ENCODE measurements around the gene SRRM4. TPM values are rescaled to one million over a fixed set of nuclear protein-coding genes. Genes with fewer than 3 reads are reported as not detected.
"Not testable (repeated sequence)": the region's sequence is repeated elsewhere in the genome, so short reads cannot be mapped to it uniquely, and the experiment has no call there.

SRRM4 gene
- total and polyA plus RNA-seq, 2 donors, result 0.08 to 0.42 TPM

- DNase-seq (ENCODE audit: extremely low spot score), result no peak
- WGBS, result 12% methylated on average over 21 of the region's 21 CpGs
- Histone ChIP-seq H3K4me3 (ENCODE audit: low read depth, low read length) (no peak overlapping the region), H3K36me3 (ENCODE audit: insufficient read depth) (no peaks in the 10 kb centered on the region), H3K27ac (ENCODE audit: low read depth) (no peak overlapping the region), H3K4me1 (ENCODE audit: insufficient read depth) (no peaks in the 10 kb centered on the region)
Measured at GRCh38 chr12:119020406-119021360, 39.3 kb downstream of the SRRM4 start.

- Histone ChIP-seq H3K4me3 (ENCODE audit: low read depth, low read length) (no peak overlapping the region), H3K27ac (ENCODE audit: low read depth) (no peak overlapping the region), H3K36me3 (ENCODE audit: insufficient read depth) (no peaks in the 10 kb centered on the region), H3K4me1 (ENCODE audit: insufficient read depth) (no peaks in the 10 kb centered on the region)
- 15% methylated on average over 3 of the region's 3 CpGs for WGBS
- DNase-seq (ENCODE audit: extremely low spot score), result no peak
Measured at GRCh38 chr12:119024356-119024755, 43.0 kb downstream of the SRRM4 start.

GRCh38 chr12:119025786-119026185, 44.4 kb downstream of the SRRM4 start:
- Histone ChIP-seq H3K27ac (ENCODE audit: low read depth) (no peak overlapping the region), H3K36me3 (ENCODE audit: insufficient read depth) (no peaks in the 10 kb centered on the region), H3K4me1 (ENCODE audit: insufficient read depth) (no peaks in the 10 kb centered on the region), H3K4me3 (ENCODE audit: low read depth, low read length) (no peak overlapping the region)
- no peak for DNase-seq (ENCODE audit: extremely low spot score)
- WGBS, result 87% methylated on average over 3 of the region's 3 CpGs

- WGBS, result 86% methylated on average over 14 of the region's 14 CpGs
- H3K27ac ChIP-seq (ENCODE audit: low read depth); H3K4me3 ChIP-seq (ENCODE audit: low read depth, low read length); DNase-seq (ENCODE audit: extremely low spot score); H3K4me1 ChIP-seq (ENCODE audit: insufficient read depth); H3K36me3 ChIP-seq (ENCODE audit: insufficient read depth): not testable (repeated sequence)
Measured at GRCh38 chr12:119033332-119033731, 52.0 kb downstream of the SRRM4 start.

GRCh38 chr12:119036878-119037825, 55.8 kb downstream of the SRRM4 start:
- Histone ChIP-seq H3K4me3 (ENCODE audit: low read depth, low read length) (no peak overlapping the region), H3K36me3 (ENCODE audit: insufficient read depth) (no peaks in the 10 kb centered on the region), H3K4me1 (ENCODE audit: insufficient read depth) (no peaks in the 10 kb centered on the region), H3K27ac (ENCODE audit: low read depth) (no peak overlapping the region)
- DNase-seq (ENCODE audit: extremely low spot score), result no peak
- WGBS, result 48% methylated on average over 17 of the region's 17 CpGs

GRCh38 chr12:119044094-119044493, 62.8 kb downstream of the SRRM4 start:
- no peaks in the 10 kb centered on the region for H3K4me1 ChIP-seq (ENCODE audit: insufficient read depth)
- no peak for DNase-seq (ENCODE audit: extremely low spot score)
- no peaks in the 10 kb centered on the region for H3K36me3 ChIP-seq (ENCODE audit: insufficient read depth)
- no peak overlapping the region for H3K27ac ChIP-seq (ENCODE audit: low read depth)
- WGBS, result 83% methylated on average over 6 of the region's 6 CpGs
- no peak overlapping the region for H3K4me3 ChIP-seq (ENCODE audit: low read depth, low read length)

GRCh38 chr12:119047641-119048040, 66.3 kb downstream of the SRRM4 start:
- Histone ChIP-seq H3K4me3 (ENCODE audit: low read depth, low read length) (no peak overlapping the region), H3K36me3 (ENCODE audit: insufficient read depth) (no peaks in the 10 kb centered on the region), H3K4me1 (ENCODE audit: insufficient read depth) (no peaks in the 10 kb centered on the region), H3K27ac (ENCODE audit: low read depth) (no peak overlapping the region)
- DNase-seq (ENCODE audit: extremely low spot score), result no peak
- 64% methylated on average over 2 of the region's 2 CpGs for WGBS

GRCh38 chr12:119050663-119051062, 69.3 kb downstream of the SRRM4 start:
- Histone ChIP-seq H3K4me3 (ENCODE audit: low read depth, low read length) (no peak overlapping the region), H3K4me1 (ENCODE audit: insufficient read depth) (no peaks in the 10 kb centered on the region), H3K27ac (ENCODE audit: low read depth) (no peak overlapping the region), H3K36me3 (ENCODE audit: insufficient read depth) (no peaks in the 10 kb centered on the region)
- no peak for DNase-seq (ENCODE audit: extremely low spot score)

GRCh38 chr12:119051474-119051873, 70.1 kb downstream of the SRRM4 start:
- H3K27ac ChIP-seq (ENCODE audit: low read depth), result no peak overlapping the region
- H3K4me1 ChIP-seq (ENCODE audit: insufficient read depth), result no peaks in the 10 kb centered on the region
- no peaks in the 10 kb centered on the region for H3K36me3 ChIP-seq (ENCODE audit: insufficient read depth)
- 82% methylated on average over 4 of the region's 4 CpGs for WGBS
- DNase-seq (ENCODE audit: extremely low spot score), result no peak
- H3K4me3 ChIP-seq (ENCODE audit: low read depth, low read length), result no peak overlapping the region

GRCh38 chr12:119052001-119052400, 70.7 kb downstream of the SRRM4 start:
- no peaks in the 10 kb centered on the region for H3K36me3 ChIP-seq (ENCODE audit: insufficient read depth)
- H3K4me1 ChIP-seq (ENCODE audit: insufficient read depth), result no peaks in the 10 kb centered on the region
- WGBS, result 81% methylated on average over 5 of the region's 5 CpGs
- no peak overlapping the region for H3K4me3 ChIP-seq (ENCODE audit: low read depth, low read length)
- no peak overlapping the region for H3K27ac ChIP-seq (ENCODE audit: low read depth)
- no peak for DNase-seq (ENCODE audit: extremely low spot score)

GRCh38 chr12:119055977-119056376, 74.6 kb downstream of the SRRM4 start:
- DNase-seq (ENCODE audit: extremely low spot score), result no peak
- no peak overlapping the region for H3K4me3 ChIP-seq (ENCODE audit: low read depth, low read length)
- H3K4me1 ChIP-seq (ENCODE audit: insufficient read depth), result no peaks in the 10 kb centered on the region
- H3K27ac ChIP-seq (ENCODE audit: low read depth), result no peak overlapping the region
- H3K36me3 ChIP-seq (ENCODE audit: insufficient read depth), result no peaks in the 10 kb centered on the region
- WGBS, result 39% methylated on average over 3 of the region's 3 CpGs

- Histone ChIP-seq H3K36me3 (ENCODE audit: insufficient read depth) (no peaks in the 10 kb centered on the region), H3K27ac (ENCODE audit: low read depth) (no peak overlapping the region), H3K4me1 (ENCODE audit: insufficient read depth) (no peaks in the 10 kb centered on the region), H3K4me3 (ENCODE audit: low read depth, low read length) (no peak overlapping the region)
- DNase-seq (ENCODE audit: extremely low spot score), result no peak
- 28% methylated on average over 16 of the region's 16 CpGs for WGBS
Measured at GRCh38 chr12:119060847-119061796, 79.8 kb downstream of the SRRM4 start.
